ENCODE results near the gene HADHA. TPM values are rescaled to one million over a fixed set of nuclear protein-coding genes. Genes with fewer than 3 reads are reported as not detected.

Gene HADHA
- polyA plus RNA-seq, 6 donors from 2014 or later, result 77.4 to 118 (median 102) TPM

DNA sequence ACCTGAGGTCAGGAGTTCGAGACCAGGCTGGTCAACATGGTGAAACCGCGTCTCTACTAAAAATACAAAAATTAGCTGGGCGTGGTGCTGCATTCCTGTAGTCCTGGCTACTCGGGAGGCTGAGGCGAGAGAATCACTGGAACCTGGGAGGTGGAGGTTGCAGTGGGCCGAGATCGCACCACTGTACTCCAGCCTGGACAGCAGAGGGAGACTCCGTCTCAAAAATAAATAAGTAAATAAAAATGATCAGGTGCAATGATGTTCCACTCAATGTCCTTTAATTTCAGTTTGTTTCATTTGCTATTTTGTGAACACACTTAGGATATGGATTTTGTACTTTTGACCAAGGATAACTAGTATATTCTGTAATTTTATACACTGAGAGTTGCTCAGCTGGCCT lies 9.3 kb downstream of the HADHA start:
- Mint-ChIP-seq H3K36me3 (peaks cover 0 to 13% of the 10 kb centered on the region in 2 donors), H3K27ac (no peak overlapping the region), H3K27me3 (no peaks in the 10 kb centered on the region), H3K4me3 (no peak overlapping the region), H3K4me1 (peaks cover 3 to 11% (median 8%) of the 10 kb centered on the region in 3 donors), H3K9me3 (no peaks in the 10 kb centered on the region)
- DNase-seq (no peak), ATAC-seq (ENCODE audit: low read depth in 2 of 2) (no peak)

DNA sequence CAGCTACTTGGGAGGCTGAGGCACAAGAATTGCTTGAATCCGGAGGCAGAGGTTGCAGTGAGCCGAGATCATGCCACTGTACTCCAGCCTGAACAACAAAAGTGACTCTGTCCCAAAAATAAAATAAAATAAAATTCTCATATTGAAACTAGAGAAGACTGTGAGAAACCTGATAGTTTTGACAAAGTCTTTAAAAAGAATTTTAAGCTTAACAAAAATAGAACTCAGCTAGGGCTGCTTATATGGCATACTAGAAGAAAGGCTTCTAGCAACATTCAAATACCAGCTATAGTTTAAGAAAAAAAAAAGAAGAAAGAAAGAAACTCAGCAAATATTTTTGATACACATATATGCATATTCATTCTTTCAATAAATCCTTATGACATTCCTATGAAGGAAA lies 13.6 kb downstream of the HADHA start:
- H3K4me1 Mint-ChIP-seq, result no peaks in the 10 kb centered on the region
- DNase-seq (no peak), ATAC-seq (ENCODE audit: low read depth in 2 of 2) (no peak)
- peaks cover 8 to 25% of the 10 kb centered on the region in 2 donors for H3K36me3 Mint-ChIP-seq
- no peaks in the 10 kb centered on the region for H3K27me3 Mint-ChIP-seq
- peaks cover 0 to 10% (median 0%) of the 10 kb centered on the region in 7 donors for H3K9me3 Mint-ChIP-seq
- no peak overlapping the region for H3K4me3 Mint-ChIP-seq
- no peak overlapping the region for H3K27ac Mint-ChIP-seq

DNA sequence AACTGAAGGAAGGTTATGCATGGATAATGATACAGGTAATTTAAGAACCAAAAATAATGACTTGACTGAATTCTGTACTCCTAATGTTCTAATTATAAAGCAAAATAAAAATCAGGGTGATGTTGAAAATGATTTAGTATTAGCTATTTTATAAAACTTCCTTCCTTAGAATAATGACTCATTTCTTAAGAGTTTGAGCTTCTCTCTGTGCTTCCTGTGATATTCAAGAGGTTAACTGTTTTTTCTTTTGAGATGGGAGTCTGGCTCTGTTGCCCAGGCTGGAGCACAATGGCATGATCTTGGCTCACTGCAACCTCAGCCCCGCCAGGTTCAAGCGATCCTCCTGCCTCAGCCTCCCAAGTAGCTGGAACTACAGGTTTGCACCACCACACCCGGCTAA lies 14.8 kb downstream of the HADHA start:
- Mint-ChIP-seq H3K36me3 (peaks cover 8 to 24% of the 10 kb centered on the region in 2 donors), H3K4me1 (no peaks in the 10 kb centered on the region), H3K27ac (no peak overlapping the region), H3K9me3 (peaks cover 0 to 10% (median 0%) of the 10 kb centered on the region in 7 donors), H3K4me3 (no peak overlapping the region), H3K27me3 (no peaks in the 10 kb centered on the region)
- DNase-seq (no peak), ATAC-seq (ENCODE audit: low read depth in 2 of 2) (no peak)

DNA sequence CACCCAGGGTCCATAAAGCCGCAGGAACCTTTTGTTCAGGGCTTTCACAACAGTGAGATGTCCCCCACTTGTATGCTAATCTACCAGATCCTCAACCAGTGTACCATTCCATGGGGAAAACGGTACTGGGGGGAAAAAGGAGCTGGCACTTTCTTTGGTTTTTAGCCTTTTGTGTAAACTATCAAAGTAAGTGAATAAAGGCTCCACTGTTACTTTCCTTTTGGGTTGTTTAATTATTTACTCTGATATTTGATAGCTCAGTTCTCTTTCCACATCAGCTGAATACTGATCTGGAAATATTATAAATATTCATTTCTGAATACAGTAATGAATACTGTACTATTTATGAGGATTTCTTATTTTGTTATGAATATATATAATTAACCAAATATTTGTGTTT lies 20.3 kb downstream of the HADHA start:
- Mint-ChIP-seq H3K36me3 (peaks cover 8 to 18% of the 10 kb centered on the region in 2 donors), H3K27ac (no peak overlapping the region)

DNA sequence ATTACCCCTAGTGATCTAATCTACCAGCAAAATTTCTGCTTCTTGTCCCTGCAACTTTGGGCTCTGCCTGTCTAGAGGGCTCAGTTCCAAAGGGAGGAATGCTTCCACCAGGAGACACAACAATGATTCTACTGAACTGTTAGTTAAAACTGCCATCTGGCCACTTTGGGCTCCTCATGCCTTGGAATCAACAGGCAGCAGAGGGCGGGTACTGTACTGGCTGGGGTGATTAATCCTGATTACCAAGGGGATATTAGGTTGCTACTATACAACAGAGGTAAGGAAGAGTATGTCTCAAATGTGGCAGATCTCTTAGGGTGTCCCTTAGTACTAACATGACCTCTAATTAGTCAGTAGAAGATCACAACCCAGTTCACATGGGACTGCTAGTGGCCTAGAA lies 21.4 kb downstream of the HADHA start:
- H3K4me3 Mint-ChIP-seq, result no peak overlapping the region
- ATAC-seq (ENCODE audit: low read depth in 2 of 2) (no peak), DNase-seq (no peak)
- H3K27ac Mint-ChIP-seq, result no peak overlapping the region
- no peaks in the 10 kb centered on the region for H3K27me3 Mint-ChIP-seq
- H3K4me1 Mint-ChIP-seq, result no peaks in the 10 kb centered on the region
- peaks cover 0 to 10% (median 0%) of the 10 kb centered on the region in 7 donors for H3K9me3 Mint-ChIP-seq
- H3K36me3 Mint-ChIP-seq, result peaks cover 8 to 15% of the 10 kb centered on the region in 2 donors

More for the DNA sequence above, 20.3 kb downstream of the HADHA start:
- Mint-ChIP-seq H3K27me3 (no peaks in the 10 kb centered on the region), H3K9me3 (peaks cover 0 to 10% (median 0%) of the 10 kb centered on the region in 7 donors), H3K4me3 (no peak overlapping the region), H3K4me1 (no peaks in the 10 kb centered on the region)
- ATAC-seq (ENCODE audit: low read depth in 2 of 2) (no peak), DNase-seq (no peak)

DNA sequence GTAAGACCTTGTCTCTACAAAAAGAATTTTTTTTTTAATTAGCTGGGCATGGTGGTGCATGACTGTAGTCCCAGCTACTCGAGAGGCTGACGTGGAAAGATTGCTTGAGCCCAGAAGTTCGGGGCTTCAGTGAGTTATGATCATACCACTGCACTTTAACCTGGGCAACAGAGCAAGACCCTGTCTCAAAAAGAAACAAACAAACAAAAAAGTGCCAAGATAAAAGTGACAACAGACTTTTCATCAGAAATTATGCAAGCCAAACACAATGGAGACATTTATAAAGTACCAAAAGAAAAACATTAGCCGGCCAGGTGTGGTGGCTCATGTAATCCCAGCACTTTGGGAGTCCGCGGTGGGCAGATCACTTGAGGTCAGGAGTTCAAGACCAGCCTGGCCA lies 26.7 kb downstream of the HADHA start:
- Mint-ChIP-seq H3K4me1 (peaks cover 0 to 4% (median 0%) of the 10 kb centered on the region in 3 donors), H3K27me3 (no peaks in the 10 kb centered on the region), H3K27ac (peak overlapping the region in 1 of 6 donors; percentile 66), H3K9me3 (no peaks in the 10 kb centered on the region), H3K4me3 (no peak overlapping the region), H3K36me3 (peaks cover 27 to 32% of the 10 kb centered on the region in 2 donors)
- ATAC-seq (ENCODE audit: low read depth in 2 of 2) (no peak), DNase-seq (no peak)

DNA sequence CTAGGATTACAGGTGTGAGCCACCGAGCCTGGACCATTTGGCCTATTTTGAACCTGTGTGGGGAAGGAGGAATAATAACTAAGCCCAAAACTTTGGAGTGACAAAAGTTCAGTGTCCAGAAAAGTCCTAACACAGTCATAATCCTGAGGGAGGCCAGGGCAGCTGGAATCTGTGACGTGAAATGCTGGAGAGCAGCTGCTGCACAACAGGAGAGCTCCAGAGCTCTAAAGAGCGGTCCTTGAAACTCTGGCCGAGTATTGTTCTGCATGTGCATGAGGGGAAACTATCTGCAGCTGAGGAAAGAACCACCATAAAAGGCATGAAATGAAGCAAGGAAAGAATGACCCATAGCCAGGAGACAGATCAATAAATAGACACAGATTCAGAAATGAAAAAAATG lies 27.8 kb downstream of the HADHA start:
- ATAC-seq (ENCODE audit: low read depth in 2 of 2) (no peak), DNase-seq (no peak)
- Mint-ChIP-seq H3K27me3 (no peaks in the 10 kb centered on the region), H3K36me3 (peaks cover 32 to 36% of the 10 kb centered on the region in 2 donors), H3K27ac (peak overlapping the region in 1 of 6 donors; percentile 34), H3K4me3 (no peak overlapping the region), H3K9me3 (no peaks in the 10 kb centered on the region), H3K4me1 (peaks cover 0 to 4% (median 0%) of the 10 kb centered on the region in 3 donors)

DNA sequence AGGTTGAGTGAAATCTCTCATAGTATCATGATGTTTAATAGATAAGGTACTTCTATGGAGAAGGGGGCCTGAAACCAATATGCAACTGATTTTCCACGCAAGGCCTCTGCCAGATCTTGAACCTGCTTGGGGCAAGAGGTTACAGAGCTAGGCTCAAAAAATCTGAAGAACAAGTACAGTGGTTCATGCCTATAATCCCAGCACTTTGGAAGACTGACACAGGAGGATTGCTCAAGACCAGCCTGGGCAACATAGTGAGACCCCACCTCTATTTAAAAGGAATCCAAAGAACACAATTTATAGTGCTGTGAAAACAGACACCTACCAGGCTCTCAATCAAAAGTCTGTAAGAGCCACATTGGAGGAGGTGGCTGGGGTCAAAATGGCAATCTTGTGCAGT lies 28.6 kb downstream of the HADHA start:
- H3K36me3 Mint-ChIP-seq, result peaks cover 32 to 36% of the 10 kb centered on the region in 2 donors
- H3K9me3 Mint-ChIP-seq, result no peaks in the 10 kb centered on the region
- no peak overlapping the region for H3K27ac Mint-ChIP-seq
- ATAC-seq (ENCODE audit: low read depth in 2 of 2) (no peak), DNase-seq (no peak)
- H3K4me1 Mint-ChIP-seq, result peaks cover 0 to 4% (median 0%) of the 10 kb centered on the region in 3 donors
- H3K27me3 Mint-ChIP-seq, result no peaks in the 10 kb centered on the region
- no peak overlapping the region for H3K4me3 Mint-ChIP-seq

DNA sequence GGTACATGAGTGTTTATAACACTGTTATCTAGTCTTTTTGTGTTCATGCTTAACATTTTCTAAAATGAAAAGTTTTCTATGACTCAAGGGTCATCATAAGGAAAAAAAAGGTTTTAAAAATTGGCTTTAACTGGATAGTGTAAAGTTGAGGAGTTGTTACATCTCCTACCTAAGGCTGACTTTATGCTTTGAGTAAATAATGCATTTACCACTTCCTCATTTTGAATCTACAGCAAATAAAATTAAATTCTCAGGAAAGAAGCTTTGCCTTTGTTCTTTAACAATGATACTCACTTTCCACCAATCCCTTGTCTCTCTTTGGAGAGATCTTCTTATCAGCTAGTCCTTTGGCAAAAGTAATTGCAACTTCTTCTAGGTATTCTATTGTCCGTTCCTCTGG lies 29.7 kb downstream of the HADHA start:
- peaks cover 32 to 36% of the 10 kb centered on the region in 2 donors for H3K36me3 Mint-ChIP-seq
- H3K4me3 Mint-ChIP-seq, result no peak overlapping the region
- H3K27me3 Mint-ChIP-seq, result no peaks in the 10 kb centered on the region
- no peak for ATAC-seq (ENCODE audit: low read depth in 2 of 2)
- peaks cover 0 to 4% (median 0%) of the 10 kb centered on the region in 3 donors for H3K4me1 Mint-ChIP-seq
- no peak for DNase-seq
- peak overlapping the region in 1 of 6 donors; percentile 32 for H3K27ac Mint-ChIP-seq
- no peaks in the 10 kb centered on the region for H3K9me3 Mint-ChIP-seq

DNA sequence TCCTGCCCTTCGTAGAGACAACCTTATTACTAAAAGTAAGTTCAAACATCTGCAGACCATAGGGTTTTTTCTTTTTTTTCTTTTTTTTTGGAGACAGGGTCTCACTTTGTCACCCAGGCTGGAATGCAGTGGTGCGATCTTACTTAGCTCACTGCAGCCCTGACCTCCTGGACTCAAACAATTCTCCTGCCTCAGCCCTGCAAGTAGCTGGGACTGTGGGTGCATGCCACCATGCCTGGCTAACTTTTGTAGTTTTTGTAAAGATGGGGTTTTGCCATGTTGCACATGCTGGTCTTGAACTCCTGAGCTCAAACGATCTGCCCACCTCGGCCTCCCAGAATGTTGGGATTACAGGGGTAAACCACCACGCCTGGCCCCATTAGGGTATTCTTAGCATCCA lies 32.4 kb downstream of the HADHA start:
- DNase-seq, result no peak
- Mint-ChIP-seq H3K9me3 (no peaks in the 10 kb centered on the region), H3K4me1 (peaks cover 0 to 4% (median 0%) of the 10 kb centered on the region in 3 donors), H3K4me3 (no peak overlapping the region), H3K27me3 (no peaks in the 10 kb centered on the region), H3K36me3 (peaks cover 38 to 41% of the 10 kb centered on the region in 2 donors), H3K27ac (no peak overlapping the region)
- no peak for ATAC-seq (ENCODE audit: low read depth in 2 of 2)

DNA sequence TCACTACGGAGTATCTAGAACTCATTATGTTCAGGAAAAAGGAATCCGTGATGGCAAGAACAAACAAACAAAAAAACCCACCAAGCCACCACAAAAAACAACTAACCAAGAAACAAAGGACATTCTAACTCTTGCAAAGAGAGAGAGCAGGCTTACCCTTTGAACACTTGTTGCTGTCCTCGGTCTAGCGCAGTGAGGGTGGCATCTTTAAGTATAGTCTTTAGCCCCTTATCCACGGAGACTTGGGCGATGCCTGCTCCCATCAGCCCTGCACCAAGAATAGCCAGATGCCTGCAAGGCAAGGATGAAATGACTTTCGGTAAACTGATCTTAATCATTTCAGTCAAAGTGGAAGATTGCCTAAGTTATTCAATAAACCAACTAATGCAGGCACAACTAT lies 40.5 kb downstream of the HADHA start:
- peak overlapping the region in 1 of 6 donors; percentile 38 for H3K27ac Mint-ChIP-seq
- DNase-seq (no peak), ATAC-seq (ENCODE audit: low read depth in 2 of 2) (no peak)
- H3K27me3 Mint-ChIP-seq, result no peaks in the 10 kb centered on the region
- no peaks in the 10 kb centered on the region for H3K4me1 Mint-ChIP-seq
- no peak overlapping the region for H3K4me3 Mint-ChIP-seq
- H3K36me3 Mint-ChIP-seq, result peaks cover 30% of the 10 kb centered on the region in 2 donors
- peaks cover 0 to 3% (median 0%) of the 10 kb centered on the region in 7 donors for H3K9me3 Mint-ChIP-seq

DNA sequence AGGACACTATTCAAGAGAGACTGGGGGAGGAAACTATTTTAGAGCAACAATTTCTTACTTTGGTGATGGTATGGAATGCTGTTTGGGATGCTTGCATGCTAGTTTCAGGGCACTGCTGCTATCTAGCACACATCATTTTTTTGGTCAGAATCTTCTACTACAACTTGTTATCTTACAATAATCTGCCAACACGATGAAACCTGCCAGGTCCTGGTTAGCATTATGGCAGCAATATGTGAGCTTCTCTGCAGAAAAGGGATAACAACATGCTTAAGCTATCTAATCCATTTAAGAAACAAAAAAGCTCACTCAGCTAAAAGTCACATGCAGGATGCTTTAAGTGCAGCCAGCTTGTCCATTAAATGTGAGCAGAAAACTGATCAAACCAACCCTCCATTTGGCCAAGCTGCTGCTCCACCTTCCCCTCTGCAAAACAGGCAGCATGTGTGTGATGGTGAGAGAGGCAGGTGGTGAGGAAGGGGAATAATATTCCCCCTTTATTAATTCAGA lies 41.4 kb downstream of the HADHA start:
- no peak for ATAC-seq (ENCODE audit: low read depth in 2 of 2)

DNA sequence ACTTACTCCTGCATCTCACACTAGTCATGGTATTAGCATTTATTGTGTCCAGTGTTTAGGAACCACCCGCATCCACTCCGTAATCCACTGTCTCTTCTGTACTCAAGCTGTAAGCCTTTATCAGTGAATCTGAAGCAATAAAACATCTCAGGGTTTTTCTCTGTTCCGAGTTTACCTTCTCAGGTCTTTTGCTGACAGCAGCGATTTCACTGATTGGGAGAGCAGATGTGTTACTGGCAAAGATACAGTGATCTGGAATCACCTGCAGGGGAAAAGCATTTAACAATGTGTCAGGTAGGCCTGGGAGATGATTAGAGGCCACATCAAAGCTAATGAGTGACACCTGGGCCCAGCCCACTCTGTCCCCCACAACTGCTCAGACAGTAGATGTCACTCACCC lies 46.9 kb downstream of the HADHA start:
- Mint-ChIP-seq H3K4me3 (no peak overlapping the region), H3K27me3 (no peaks in the 10 kb centered on the region), H3K27ac (peak overlapping the region in 1 of 6 donors; percentile 27), H3K4me1 (peaks cover 13 to 22% (median 15%) of the 10 kb centered on the region in 3 donors), H3K9me3 (peaks cover 0 to 20% (median 11%) of the 10 kb centered on the region in 7 donors), H3K36me3 (peaks cover 50% of the 10 kb centered on the region in 2 donors)
- ATAC-seq (ENCODE audit: low read depth in 2 of 2), result no peak
- DNase-seq, result no peak

More for the DNA sequence above, 41.4 kb downstream of the HADHA start:
- Mint-ChIP-seq H3K27ac (peak overlapping the region in 1 of 6 donors; percentile 49), H3K4me1 (peaks cover 0 to under 1% (median 0%) of the 10 kb centered on the region in 3 donors), H3K9me3 (peaks cover 0 to 9% (median 3%) of the 10 kb centered on the region in 7 donors), H3K4me3 (no peak overlapping the region), H3K36me3 (peaks cover 33 to 35% of the 10 kb centered on the region in 2 donors), H3K27me3 (no peaks in the 10 kb centered on the region)
- no peak for DNase-seq

DNA sequence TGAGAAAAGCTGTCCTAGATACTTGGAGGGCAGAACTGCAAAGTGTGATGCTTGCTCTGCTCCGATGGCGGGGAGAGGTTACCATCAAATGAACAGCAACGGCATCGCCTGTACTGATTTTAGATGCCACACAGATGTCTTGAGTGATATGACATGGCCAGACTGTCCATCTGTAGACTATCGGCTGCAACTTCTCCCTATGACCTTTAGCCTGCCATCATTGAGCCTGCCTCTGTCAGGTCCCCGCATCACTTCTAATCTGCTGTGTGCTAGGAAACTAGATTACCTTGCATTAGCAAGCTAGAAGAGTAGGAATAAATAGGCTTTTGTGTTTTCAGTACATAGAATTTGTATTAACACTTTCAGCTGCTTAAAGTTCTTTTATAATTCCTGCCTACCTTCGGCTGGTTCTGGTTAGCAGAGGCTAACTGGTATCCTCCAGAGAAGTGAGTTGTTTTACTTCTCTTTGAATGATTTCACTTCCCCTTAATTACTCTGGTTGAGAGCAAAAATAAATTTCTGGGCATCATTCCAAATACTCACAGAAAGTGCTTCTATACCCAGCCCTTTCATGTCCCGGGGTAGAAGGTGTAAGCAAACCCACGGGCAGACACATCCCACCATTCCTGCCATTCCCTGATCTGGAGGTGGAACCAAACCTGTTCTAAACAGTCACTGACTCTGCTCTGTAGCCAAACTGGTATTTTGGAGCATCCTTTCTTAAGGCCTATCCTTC lies 47.6 kb downstream of the HADHA start:
- DNase-seq (peak; percentile 55), ATAC-seq (ENCODE audit: low read depth in 2 of 2) (peak; percentile 98 to 99)
- H3K36me3 Mint-ChIP-seq, result peaks cover 50% of the 10 kb centered on the region in 2 donors
- peak overlapping the region in 2 of 6 donors; percentile 24 to 47 for H3K27ac Mint-ChIP-seq
- H3K9me3 Mint-ChIP-seq, result peaks cover 0 to 20% (median 11%) of the 10 kb centered on the region in 7 donors
- no peaks in the 10 kb centered on the region for H3K27me3 Mint-ChIP-seq
- H3K4me3 Mint-ChIP-seq, result peak overlapping the region in 4 of 8 donors; percentile 1 to 65 (median 30)
- H3K4me1 Mint-ChIP-seq, result peaks cover 13 to 22% (median 15%) of the 10 kb centered on the region in 3 donors

Data from naive B cell (primary cell).